ENCODE results near the gene SHCBP1L.

The SHCBP1L gene

DNA sequence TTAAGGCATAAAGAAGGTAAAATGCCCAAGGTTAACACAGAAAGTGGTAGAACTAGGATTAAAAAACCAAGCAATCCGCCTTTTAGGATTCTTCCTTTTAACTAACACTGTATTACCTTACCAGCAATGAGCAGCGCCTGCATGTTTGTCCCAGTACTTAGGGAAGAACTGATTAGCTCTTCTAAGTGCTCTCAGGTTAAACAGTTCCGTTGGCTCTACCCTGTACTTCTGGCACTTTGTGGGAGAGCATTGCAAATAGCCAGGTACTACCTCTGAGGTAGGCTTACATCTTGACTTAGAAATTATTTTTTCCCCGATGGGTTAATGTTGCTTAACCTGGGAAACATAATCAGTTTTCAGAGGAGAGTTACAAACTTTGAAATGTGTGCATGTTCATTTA, 92.3 kb downstream of the SHCBP1L start:
- no peak for DNase-seq (ENCODE audit: low read depth, low spot score)
- no peak overlapping the region for H3K4me3 ChIP-seq (ENCODE audit: low read length)

DNA sequence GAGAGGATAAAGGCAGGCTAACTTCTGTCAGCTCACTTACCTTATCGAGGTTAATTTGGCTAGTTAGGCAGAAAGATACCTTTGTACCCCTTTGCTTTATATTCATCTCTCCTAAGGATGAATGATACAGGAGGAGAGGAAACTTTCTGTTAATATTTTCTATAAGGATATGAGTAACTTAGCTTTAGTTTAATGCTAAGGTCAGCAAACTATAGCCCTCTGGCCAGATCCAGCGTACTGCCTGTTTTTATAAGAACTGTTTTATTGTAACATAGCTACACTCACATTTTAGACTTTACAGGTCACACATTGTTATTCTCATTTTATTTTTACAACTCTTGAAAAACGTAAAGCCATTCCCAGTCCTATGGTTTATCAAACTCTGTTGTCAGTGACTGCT, 95.8 kb downstream of the SHCBP1L start:
- no peak for DNase-seq (ENCODE audit: low read depth, low spot score)
- no peak overlapping the region for H3K4me3 ChIP-seq (ENCODE audit: low read length)

DNA sequence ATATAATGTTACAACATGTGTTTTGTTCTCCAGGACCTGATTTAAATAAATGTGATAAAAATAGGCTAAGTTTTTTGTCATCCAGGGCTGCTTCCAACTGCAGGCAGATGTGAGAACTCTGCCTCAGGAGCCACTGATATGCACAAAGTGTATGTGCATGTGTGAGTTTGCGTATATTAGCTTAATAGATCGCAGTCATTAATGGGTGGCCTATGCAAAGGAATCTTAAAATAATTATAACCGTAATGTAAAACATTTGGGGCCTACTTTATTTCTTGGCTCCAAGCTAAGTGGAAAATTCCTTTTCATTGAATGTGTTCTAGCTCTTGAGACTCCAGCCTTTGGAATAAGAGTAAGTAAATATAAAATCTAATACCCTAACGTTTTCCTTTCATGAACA, 97.1 kb downstream of the SHCBP1L start:
- DNase-seq (ENCODE audit: low read depth, low spot score) = no peak

DNA sequence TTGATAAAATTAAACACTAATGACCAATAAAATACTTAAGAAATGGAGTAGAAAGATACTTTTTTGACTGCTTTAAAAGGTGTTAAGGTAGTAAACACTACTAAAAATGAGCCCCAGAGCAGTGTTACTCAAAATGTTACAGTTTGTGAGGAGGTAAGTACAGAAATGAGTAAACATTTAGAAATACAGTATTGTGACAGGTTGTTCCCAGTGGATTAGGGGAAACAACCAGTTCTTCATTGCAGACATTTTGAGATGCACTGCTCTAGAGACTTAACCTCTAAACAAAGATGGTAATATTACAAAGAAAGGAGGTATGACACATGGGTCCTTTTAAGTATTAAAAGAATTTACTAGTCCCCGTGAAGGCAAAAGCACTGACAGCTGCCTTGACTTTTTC, 101.1 kb downstream of the SHCBP1L start:
- no peak for DNase-seq (ENCODE audit: low read depth, low spot score)
- H3K4me3 ChIP-seq (ENCODE audit: low read length) = no peak overlapping the region

More for the DNA sequence above, 97.1 kb downstream of the SHCBP1L start:
- no peak overlapping the region for H3K4me3 ChIP-seq (ENCODE audit: low read length)

DNA sequence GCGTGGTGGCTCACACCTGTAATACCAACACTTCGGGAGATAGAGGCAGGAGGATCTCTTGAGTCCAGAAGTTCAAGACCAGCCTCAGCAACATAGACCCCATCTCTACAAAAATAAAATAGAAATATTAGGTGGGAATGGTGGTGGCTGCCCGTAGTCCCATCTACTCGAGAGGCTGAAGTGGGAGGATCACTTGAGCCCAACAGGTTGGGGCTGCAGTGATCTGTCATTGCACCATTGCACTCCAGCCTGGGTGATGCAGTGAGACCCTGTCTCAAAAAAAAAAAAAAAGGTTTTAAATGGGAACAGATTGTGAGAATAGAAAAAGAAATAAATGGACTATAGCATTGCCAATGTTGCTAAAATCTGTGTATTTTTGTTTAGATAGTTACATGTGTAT, 102.6 kb downstream of the SHCBP1L start:
- DNase-seq (ENCODE audit: low read depth, low spot score) = no peak
- H3K4me3 ChIP-seq (ENCODE audit: low read length) = no peak overlapping the region

Data from Jurkat, Clone E6-1 (cell line).